T-cell (primary cell): ENCODE data around the gene TBX4. TPM values are rescaled to one million over a fixed set of nuclear protein-coding genes. Genes with fewer than 3 reads are reported as not detected.

Experiments
- ATAC-seq, 4 experiments: fragments of 200-7000 bp in 3 of 4; fragments of 150-1000 bp in 1 of 4; cut with Tn5 transposase; replicated peaks in 1 of 4; 1 replicate in 3 of 4; 2 replicates in 1 of 4; pipeline ENCODE4 v1.10.0; 2021; ENCODE audit warnings: moderate library complexity in 3 of 4, mild to moderate bottlenecking in 2 of 4, moderate number of reproducible peaks in 1 of 4
- CTCF ChIA-PET, 2 donors: fragments of 300-600 bp; sonication (Branson Sonifier 250); formaldehyde crosslinking; loops; one replicate each; lab custom pipeline; 2022; ENCODE audit warnings: antibody characterized with exemption in 2 of 2; lab: Charles Lee
- POLR2A ChIA-PET, 2 donors: fragments of 300-600 bp; sonication (Branson Sonifier 250); formaldehyde crosslinking; loops; one replicate each; lab custom pipeline; 2022; ENCODE audit warnings: antibody characterized with exemption in 2 of 2; lab: Charles Lee
- DNase-seq, 35 experiments: peaks; one replicate each; pipeline versions ENCODE4 v3.0.0 to v3.0.0-alpha.2; 2013 to 2023
- H3K27ac ChIP-seq: one replicate; pipeline ENCODE4 v1.5.1; 2013; ENCODE audit warnings: low read length
- H3K27me3 ChIP-seq, 2 experiments: replicated peaks in 1 of 2; 1 replicate in 1 of 2; 2 replicates in 1 of 2; pipeline versions ENCODE4 v1.6.1 to v1.7.0; 2013; ENCODE audit warnings: low read length in 1 of 2, mixed read lengths in 1 of 2; ENCODE audit not compliant: control insufficient read depth in 2 of 2, insufficient read depth in 2 of 2; ENCODE audit errors: extremely low read depth in 1 of 2
- H3K36me3 ChIP-seq, 2 donors: 1 replicate in 1 of 2; 2 replicates in 1 of 2; pipeline versions ENCODE4 v1.6.1 to v1.7.0; 2013; ENCODE audit warnings: low read length in 1 of 2; ENCODE audit not compliant: control insufficient read depth in 2 of 2, insufficient read depth in 1 of 2; ENCODE audit errors: extremely low read depth in 1 of 2
- H3K4me1 ChIP-seq, 2 experiments: 1 replicate in 1 of 2; 2 replicates in 1 of 2; pipeline versions ENCODE4 v1.6.1 to v1.7.0; 2013; ENCODE audit warnings: low read length in 2 of 2, mixed read lengths in 1 of 2; ENCODE audit not compliant: insufficient read depth in 2 of 2, control insufficient read depth in 1 of 2; ENCODE audit errors: extremely low read depth in 1 of 2
- H3K4me3 ChIP-seq, 2 donors: 1 replicate in 1 of 2; 2 replicates in 1 of 2; pipeline versions ENCODE4 v1.5.1 to v1.7.0; 2013; ENCODE audit warnings: mild to moderate bottlenecking in 2 of 2, low read length in 1 of 2, moderate library complexity in 1 of 2; ENCODE audit not compliant: control insufficient read depth in 1 of 2; ENCODE audit errors: extremely low read depth in 1 of 2
- H3K9me3 ChIP-seq: 2 replicates; pipeline ENCODE4 v1.7.0; 2013
- H3K27ac Mint-ChIP-seq, 2 donors: one replicate each; pipeline ENCODE4 v1.8.0; 2020 to 2021; ENCODE audit warnings: mild to moderate bottlenecking in 2 of 2, mixed read lengths in 2 of 2
- H3K27me3 Mint-ChIP-seq, 2 donors: one replicate each; pipeline ENCODE4 v1.8.0; 2021 to 2022; ENCODE audit warnings: mixed read lengths in 2 of 2
- H3K36me3 Mint-ChIP-seq: one replicate; pipeline ENCODE4 v1.8.0; 2021; ENCODE audit warnings: mixed read lengths
- H3K4me1 Mint-ChIP-seq, 3 donors: one replicate each; pipeline ENCODE4 v1.8.0; 2020 to 2022; ENCODE audit warnings: mixed read lengths in 3 of 3, mild to moderate bottlenecking in 1 of 3
- H3K4me3 Mint-ChIP-seq, 3 donors: one replicate each; pipeline ENCODE4 v1.8.0; 2020 to 2022; ENCODE audit warnings: mild to moderate bottlenecking in 3 of 3, mixed read lengths in 3 of 3, moderate library complexity in 3 of 3
- H3K9me3 Mint-ChIP-seq, 3 donors: one replicate each; pipeline ENCODE4 v1.8.0; 2020 to 2022; ENCODE audit warnings: mixed read lengths in 3 of 3
- WGBS: methylation state at CpG from one replicate; pipeline ENCODE4 v1.1.5; 2013; ENCODE audit warnings: missing lambda C conversion rate; ENCODE audit not compliant: insufficient coverage; 5-methylcytosine and 5-hydroxymethylcytosine counted together
- total RNA-seq, 35 experiments: library from RNA in 6 of 35; stranded (reverse) in 6 of 35; fragments of 120-200 nt in 1 of 35; gene quantifications; one replicate each; pipeline versions ENCODE4 v1.2.1 to v1.2.4 and lab custom pipeline; 2013 to 2026

TBX4 gene
- total RNA-seq, 5 donors from 2014 or later (not counting 1 experiment from before 2014, with no cell fraction given) = not detected

DNA sequence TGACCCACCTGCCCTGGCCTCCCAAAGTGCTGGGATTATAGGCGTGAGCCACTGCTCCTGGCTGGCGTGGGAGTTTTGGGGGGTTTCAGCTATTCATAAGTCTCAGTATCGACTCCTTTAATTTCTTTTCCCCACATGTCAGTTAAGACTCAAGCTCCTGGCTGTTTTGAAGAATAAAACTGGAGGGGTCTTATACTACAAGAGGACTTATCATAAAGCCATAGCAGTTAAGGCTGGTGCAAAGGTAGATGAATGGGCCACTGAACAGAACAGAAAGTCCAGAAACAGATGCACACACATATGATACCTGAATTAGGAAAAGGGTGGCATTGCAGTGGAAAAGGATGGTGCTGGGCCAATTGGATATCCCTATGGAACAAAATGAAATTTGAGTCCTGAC is 47.4 kb downstream of the TBX4 start:
- POLR2A ChIA-PET = interaction anchor here in 1 of 2 donors (0.6 to 1.2 kb wide), 2 partner anchors 19 to 20 kb away, joined by 3 to 15 read pairs; no protein-coding TSS in a partner anchor
- H3K27ac Mint-ChIP-seq = no peak overlapping the region
- no peaks in the 10 kb centered on the region for H3K36me3 Mint-ChIP-seq

DNA sequence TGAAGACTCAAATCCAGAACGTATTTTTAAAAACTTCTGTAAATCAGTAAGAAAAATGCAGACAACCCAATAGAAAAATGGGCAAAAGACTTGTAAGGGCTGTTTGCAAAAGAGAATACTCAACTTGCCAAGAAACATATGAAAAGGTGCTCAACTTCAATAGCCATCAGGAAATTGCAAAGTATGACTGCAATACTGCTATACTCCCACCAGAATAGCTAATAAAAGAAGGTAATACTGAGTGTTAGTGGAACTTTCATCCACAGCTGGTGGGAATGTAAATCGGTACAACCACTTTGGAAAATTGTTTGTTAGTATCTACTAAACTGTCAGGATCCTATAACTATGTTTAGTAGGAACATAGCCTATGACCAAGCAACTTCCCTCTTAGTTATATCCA is 48.1 kb downstream of the TBX4 start:
- ChIA-PET CTCF (no interaction called here), POLR2A (no interaction called here)
- H3K27me3 ChIP-seq = peaks cover 2 to 12% of the 10 kb centered on the region in 2 experiments
- DNase-seq (no peak), ATAC-seq (no peak)
- Mint-ChIP-seq H3K27ac (no peak overlapping the region), H3K4me3 (no peak overlapping the region), H3K9me3 (no peaks in the 10 kb centered on the region), H3K36me3 (no peaks in the 10 kb centered on the region), H3K27me3 (peaks cover 18 to 24% of the 10 kb centered on the region in 2 donors), H3K4me1 (peaks cover 0 to 8% (median 0%) of the 10 kb centered on the region in 3 donors)
- H3K4me3 ChIP-seq = no peak overlapping the region
- no peaks in the 10 kb centered on the region for H3K36me3 ChIP-seq
- H3K4me1 ChIP-seq = no peaks in the 10 kb centered on the region
- no peak overlapping the region for H3K27ac ChIP-seq
- H3K9me3 ChIP-seq = no peaks in the 10 kb centered on the region
- WGBS = no CpG with 5 or more reads among the region's 2 CpGs

More for the DNA sequence above, 47.4 kb downstream of the TBX4 start:
- Histone ChIP-seq H3K4me1 (no peaks in the 10 kb centered on the region), H3K4me3 (no peak overlapping the region), H3K27ac (no peak overlapping the region), H3K9me3 (no peaks in the 10 kb centered on the region), H3K36me3 (no peaks in the 10 kb centered on the region), H3K27me3 (peaks cover 2 to 16% of the 10 kb centered on the region in 2 experiments)
- H3K27me3 Mint-ChIP-seq = peaks cover 13 to 20% of the 10 kb centered on the region in 2 donors
- no peak for ATAC-seq
- no CpG with 5 or more reads among the region's 3 CpGs for WGBS
- CTCF ChIA-PET = no interaction called here
- DNase-seq = no peak
- H3K4me1 Mint-ChIP-seq = peaks cover 0 to 8% (median 0%) of the 10 kb centered on the region in 3 donors
- H3K4me3 Mint-ChIP-seq = no peak overlapping the region
- H3K9me3 Mint-ChIP-seq = no peaks in the 10 kb centered on the region

DNA sequence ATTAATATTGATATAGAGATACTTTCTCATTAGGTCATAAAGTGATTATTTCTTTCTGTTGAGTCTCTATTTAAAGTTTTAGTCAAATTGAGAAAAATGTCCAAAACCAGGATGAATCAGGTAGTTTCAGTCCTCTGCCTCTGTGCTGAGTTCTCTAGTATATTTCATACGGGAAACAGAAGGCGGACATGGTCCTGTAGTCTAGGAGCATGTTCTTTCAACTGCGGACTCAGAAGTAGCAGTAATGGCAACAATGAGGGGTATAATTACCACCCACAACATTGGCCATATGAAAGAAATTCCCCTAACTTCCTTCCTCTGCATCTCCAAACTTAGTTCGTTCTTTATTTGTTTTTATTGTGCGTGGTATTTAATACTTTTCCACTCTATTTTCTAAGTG is 50.1 kb downstream of the TBX4 start:
- H3K27me3 ChIP-seq = peaks cover 2% of the 10 kb centered on the region in 2 experiments
- WGBS = 60% methylated on average over 1 of the region's 5 CpGs
- CTCF ChIA-PET = no interaction called here
- H3K4me1 Mint-ChIP-seq = no peaks in the 10 kb centered on the region
- no peaks in the 10 kb centered on the region for H3K36me3 ChIP-seq
- H3K27me3 Mint-ChIP-seq = peaks cover 31 to 33% of the 10 kb centered on the region in 2 donors
- H3K36me3 Mint-ChIP-seq = no peaks in the 10 kb centered on the region
- POLR2A ChIA-PET = no interaction called here
- H3K9me3 Mint-ChIP-seq = no peaks in the 10 kb centered on the region
- ATAC-seq = no peak
- no peak overlapping the region for H3K4me3 Mint-ChIP-seq
- no peaks in the 10 kb centered on the region for H3K9me3 ChIP-seq
- H3K27ac Mint-ChIP-seq = no peak overlapping the region
- DNase-seq = no peak
- H3K4me1 ChIP-seq = no peaks in the 10 kb centered on the region
- no peak overlapping the region for H3K4me3 ChIP-seq
- no peak overlapping the region for H3K27ac ChIP-seq

DNA sequence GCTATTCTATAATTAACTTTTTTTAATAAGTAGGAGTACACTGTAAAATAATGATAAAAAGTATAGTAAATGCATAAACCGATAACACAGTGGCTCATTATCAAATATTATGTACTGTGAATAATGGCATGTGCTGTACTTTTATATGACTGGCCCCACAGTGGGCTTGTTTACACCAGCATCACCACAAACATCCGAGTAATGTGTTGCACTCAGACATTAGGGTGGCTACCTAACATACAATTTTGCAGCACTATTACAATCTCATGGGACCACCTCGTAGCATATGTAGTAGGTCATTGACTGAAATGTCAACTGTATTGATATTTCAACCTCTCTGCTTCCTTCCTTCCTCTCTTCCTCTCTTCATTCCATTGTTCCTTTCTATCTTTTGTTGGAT is 51.7 kb downstream of the TBX4 start:
- CTCF ChIA-PET = no interaction called here
- WGBS = no CpG with 5 or more reads among the region's 3 CpGs

DNA sequence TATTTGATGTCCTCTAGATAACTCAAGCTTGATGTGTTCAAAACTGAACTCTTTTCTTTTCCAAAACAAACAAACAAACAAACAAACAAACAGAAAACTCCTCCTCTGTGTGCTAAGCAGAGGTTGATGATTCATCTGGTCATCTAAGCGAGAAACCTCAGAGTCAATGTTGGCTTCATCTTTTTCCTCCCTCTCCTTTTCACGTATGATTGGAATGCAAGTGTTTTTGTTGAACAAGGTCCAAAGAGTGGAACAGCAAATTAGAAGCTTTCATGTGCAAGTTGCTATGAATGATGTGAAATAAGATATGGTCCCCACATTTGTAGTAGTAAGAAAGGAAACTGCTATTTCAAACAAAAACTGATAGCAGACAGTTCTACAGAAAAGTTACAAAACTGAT is 52.5 kb downstream of the TBX4 start:
- Histone ChIP-seq H3K9me3 (no peaks in the 10 kb centered on the region), H3K27ac (no peak overlapping the region), H3K27me3 (peaks cover 0 to 2% of the 10 kb centered on the region in 2 experiments), H3K4me3 (no peak overlapping the region), H3K4me1 (no peaks in the 10 kb centered on the region), H3K36me3 (no peaks in the 10 kb centered on the region)
- Mint-ChIP-seq H3K27ac (no peak overlapping the region), H3K36me3 (no peaks in the 10 kb centered on the region), H3K4me3 (no peak overlapping the region), H3K9me3 (no peaks in the 10 kb centered on the region), H3K4me1 (no peaks in the 10 kb centered on the region), H3K27me3 (peaks cover 29 to 48% of the 10 kb centered on the region in 2 donors)
- no peak for DNase-seq
- no CpG with 5 or more reads among the region's 2 CpGs for WGBS
- CTCF ChIA-PET = no interaction called here
- POLR2A ChIA-PET = no interaction called here
- ATAC-seq = no peak

More for the DNA sequence above, 51.7 kb downstream of the TBX4 start:
- no peak overlapping the region for H3K4me3 Mint-ChIP-seq
- H3K36me3 Mint-ChIP-seq = no peaks in the 10 kb centered on the region
- Histone ChIP-seq H3K4me1 (no peaks in the 10 kb centered on the region), H3K27me3 (peaks cover 2% of the 10 kb centered on the region in 2 experiments), H3K4me3 (no peak overlapping the region), H3K9me3 (no peaks in the 10 kb centered on the region), H3K36me3 (no peaks in the 10 kb centered on the region), H3K27ac (no peak overlapping the region)
- ATAC-seq = no peak
- DNase-seq = no peak
- no peaks in the 10 kb centered on the region for H3K9me3 Mint-ChIP-seq
- H3K27me3 Mint-ChIP-seq = peaks cover 29 to 44% of the 10 kb centered on the region in 2 donors
- POLR2A ChIA-PET = no interaction called here
- no peak overlapping the region for H3K27ac Mint-ChIP-seq
- H3K4me1 Mint-ChIP-seq = no peaks in the 10 kb centered on the region

DNA sequence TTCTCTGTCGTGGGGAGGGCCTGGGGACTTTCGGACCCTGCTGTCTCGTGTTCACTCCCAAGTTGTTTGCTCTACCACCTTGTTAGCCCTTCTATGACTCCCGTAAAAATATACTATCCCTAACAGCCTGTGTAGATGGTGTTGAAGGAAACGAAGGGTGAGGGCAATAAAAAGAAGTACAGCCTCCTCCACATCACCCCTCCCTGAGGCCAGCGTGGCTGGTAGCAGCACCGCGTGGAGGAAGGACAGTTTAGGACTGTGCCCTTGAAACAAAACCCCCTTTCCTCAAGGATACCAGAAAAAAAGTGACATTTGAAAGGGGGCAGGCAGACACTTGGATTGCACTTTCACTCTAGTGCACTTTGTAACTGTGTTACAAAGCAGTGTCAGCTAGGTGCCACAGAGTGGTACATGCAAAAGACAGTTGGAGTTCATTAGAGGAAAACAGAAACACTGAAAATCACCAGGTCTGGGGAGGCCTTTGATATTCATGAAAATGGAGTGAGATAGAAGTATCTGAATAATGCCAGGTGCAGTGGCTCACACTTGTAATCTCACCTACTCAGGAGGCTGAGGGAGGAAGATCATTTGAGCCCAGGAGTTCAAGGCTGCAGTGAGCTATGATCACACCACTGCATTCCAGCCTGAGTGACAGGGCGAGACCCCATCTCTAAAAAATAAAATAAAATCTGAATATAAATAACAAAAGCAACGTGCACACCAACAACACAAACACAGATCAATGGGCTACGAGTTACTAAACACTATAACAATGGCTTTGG is 53.8 kb downstream of the TBX4 start:
- ATAC-seq = no peak
- H3K9me3 Mint-ChIP-seq = no peaks in the 10 kb centered on the region
- H3K36me3 ChIP-seq = no peaks in the 10 kb centered on the region
- no peak overlapping the region for H3K27ac ChIP-seq
- no peak overlapping the region for H3K27ac Mint-ChIP-seq
- ChIA-PET POLR2A (no interaction called here), CTCF (no interaction called here)
- no peaks in the 10 kb centered on the region for H3K4me1 ChIP-seq
- H3K27me3 Mint-ChIP-seq = peaks cover 33 to 56% of the 10 kb centered on the region in 2 donors
- no CpG with 5 or more reads among the region's 11 CpGs for WGBS
- H3K4me3 ChIP-seq = no peak overlapping the region
- H3K9me3 ChIP-seq = no peaks in the 10 kb centered on the region
- no peaks in the 10 kb centered on the region for H3K27me3 ChIP-seq
- H3K4me3 Mint-ChIP-seq = no peak overlapping the region
- H3K4me1 Mint-ChIP-seq = no peaks in the 10 kb centered on the region
- no peak for DNase-seq
- H3K36me3 Mint-ChIP-seq = no peaks in the 10 kb centered on the region
